HepG2 (cell line): ENCODE data around the gene MTX1. TPM values are rescaled to one million over a fixed set of nuclear protein-coding genes. Genes with fewer than 3 reads are reported as not detected.
"Not testable (repeated sequence)": the region's sequence is repeated elsewhere in the genome, so short reads cannot be mapped to it uniquely, and the experiment has no call there.

Experiments used
- ATAC-seq: fragments of 200-7000 bp; cut with Tn5 transposase; 3 replicates; pipeline ENCODE4 v1.9.1; 2020; ENCODE audit warnings: mild to moderate bottlenecking, moderate library complexity
- BruUV-seq: library from RNA; stranded (reverse); fragments of 400-500 nt; replicated peaks from 2 replicates; lab custom pipeline; 2021; lab: Mats Ljungman, UMichigan
- CTCF ChIA-PET: fragments of 300-600 bp; formaldehyde crosslinking; extraction: SDS; loops from one replicate; lab custom pipeline; 2021; ENCODE audit warnings: low total read pairs, inconsistent platforms, low intra/inter-chr PET ratio; lab: Yijun Ruan, JAX
- POLR2A ChIA-PET: fragments of 350-600 bp; sonication (Branson Sonifier 250); formaldehyde crosslinking; loops from one replicate; lab custom pipeline; 2020; ENCODE audit warnings: antibody characterized with exemption, inconsistent platforms; lab: Yijun Ruan, JAX
- DNase-seq: peaks from one replicate; pipeline ENCODE4 v3.0.0-alpha.2; 2015; ENCODE audit warnings: low spot score
- FAIRE-seq: peaks from 3 replicates; lab custom pipeline; 2011; peaks lifted over from hg19 to GRCh38; lab: Jason Lieb, UNC
- H2AFZ ChIP-seq: one replicate; pipeline ENCODE4 v1.6.1; 2011; ENCODE audit warnings: low read length, inconsistent platforms
- H3K27ac ChIP-seq: fragments of 300-600 bp; 3 replicates; pipeline ENCODE4 v1.8.0; 2011; ENCODE audit warnings: mixed run types, mild to moderate bottlenecking, mixed read lengths, low read length, inconsistent platforms; ENCODE audit not compliant: insufficient read depth; ENCODE audit errors: extremely low read length
- H3K27me3 ChIP-seq, 2 experiments: fragments of 200-600 bp in 1 of 2; 2 replicates in 1 of 2; 3 replicates in 1 of 2; pipeline versions ENCODE4 v1.6.0 to v1.8.0; 2011; ENCODE audit warnings: low read length in 2 of 2, mild to moderate bottlenecking in 2 of 2, moderate library complexity in 2 of 2, inconsistent platforms in 1 of 2; ENCODE audit not compliant: insufficient read depth in 2 of 2, control insufficient read depth in 1 of 2
- H3K36me3 ChIP-seq, 2 experiments: fragments of 200-600 bp in 1 of 2; replicated peaks in 1 of 2; 2 replicates in 1 of 2; 3 replicates in 1 of 2; pipeline versions ENCODE4 v1.5.1 to v1.8.0; 2011; ENCODE audit warnings: low read length in 2 of 2, inconsistent platforms in 1 of 2; ENCODE audit not compliant: insufficient read depth in 2 of 2, control insufficient read depth in 1 of 2
- H3K4me1 ChIP-seq: 2 replicates; pipeline ENCODE4 v1.5.1; 2012; ENCODE audit warnings: low read length, inconsistent platforms; ENCODE audit not compliant: insufficient read depth
- H3K4me2 ChIP-seq: 2 replicates; pipeline ENCODE4 v1.6.0; 2011; ENCODE audit warnings: low read depth, low read length, inconsistent platforms
- H3K4me3 ChIP-seq, 3 experiments: fragments of 200-600 bp in 1 of 3; sonication (generic), shearing (Covaris generic) in 1 of 3; replicated peaks in 1 of 3; 2 replicates each; pipeline ENCODE4 v1.5.1; 2011 to 2016; ENCODE audit warnings: low read length in 3 of 3, inconsistent platforms in 2 of 3, low read depth in 2 of 3, mild to moderate bottlenecking in 2 of 3, control low read depth in 1 of 3, mixed read lengths in 1 of 3; ENCODE audit not compliant: insufficient read depth in 1 of 3
- H3K79me2 ChIP-seq: one replicate; pipeline ENCODE4 v1.6.1; 2011; ENCODE audit warnings: low read length, inconsistent platforms; ENCODE audit not compliant: insufficient read depth
- H3K9ac ChIP-seq: 2 replicates; pipeline ENCODE4 v1.6.0; 2011; ENCODE audit warnings: mild to moderate bottlenecking, low read depth, low read length, inconsistent platforms; ENCODE audit not compliant: insufficient read depth
- H3K9me3 ChIP-seq: 2 replicates; pipeline ENCODE4 v1.5.1; 2012; ENCODE audit warnings: mild to moderate bottlenecking, low read length
- H4K20me1 ChIP-seq: 2 replicates; pipeline ENCODE4 v1.6.0; 2011; ENCODE audit warnings: inconsistent platforms, mild to moderate bottlenecking, low read length, moderate library complexity; ENCODE audit not compliant: insufficient read depth
- BCL3 ChIP-seq: sonication (generic); formaldehyde crosslinking; IDR thresholded peaks from 2 replicates; pipeline ENCODE4 v1.5.1; 2020; ENCODE audit warnings: mild to moderate bottlenecking, missing genetic modification reagents, moderate library complexity
- DNMT1 ChIP-seq: sonication (generic); formaldehyde crosslinking; IDR thresholded peaks from 2 replicates; pipeline ENCODE4 v1.5.1; 2020; ENCODE audit warnings: mild to moderate bottlenecking, missing genetic modification reagents
- EP300 ChIP-seq, 3 experiments: sonication (generic) in 1 of 3; formaldehyde crosslinking in 1 of 3; IDR thresholded peaks; 2 replicates each; pipeline versions ENCODE4 v1.5.1 to v1.6.1; 2011 to 2020; ENCODE audit warnings: low read depth in 2 of 3, low read length in 2 of 3, borderline replicate concordance in 1 of 3, improper control_type of control experiment in 1 of 3, mild to moderate bottlenecking in 1 of 3, missing genetic modification reagents in 1 of 3, moderate library complexity in 1 of 3
- FOXJ3 ChIP-seq: sonication (generic); formaldehyde crosslinking; IDR thresholded peaks from 2 replicates; pipeline ENCODE4 v1.4.0; 2020; ENCODE audit warnings: missing genetic modification reagents, mild to moderate bottlenecking, borderline replicate concordance
- IRF1 ChIP-seq: sonication (generic); formaldehyde crosslinking; IDR thresholded peaks from 2 replicates; pipeline ENCODE4 v1.4.0; 2020; ENCODE audit warnings: low read depth, mild to moderate bottlenecking, missing genetic modification reagents
- NFATC3 ChIP-seq: sonication (generic); formaldehyde crosslinking; IDR thresholded peaks from 2 replicates; pipeline ENCODE4 v1.5.1; 2020; ENCODE audit warnings: mild to moderate bottlenecking, missing genetic modification reagents
- YY1 ChIP-seq: IDR thresholded peaks from 2 replicates; pipeline ENCODE4 v1.6.1; 2011; ENCODE audit warnings: low read length, low read depth, moderate library complexity, mild to moderate bottlenecking; ENCODE audit not compliant: insufficient read depth, insufficient replicate concordance
- ZBTB38 ChIP-seq: sonication (generic); formaldehyde crosslinking; IDR thresholded peaks from 2 replicates; pipeline ENCODE4 v1.5.1; 2020; ENCODE audit warnings: mild to moderate bottlenecking, missing genetic modification reagents
- ZNF34 ChIP-seq: sonication (generic); formaldehyde crosslinking; IDR thresholded peaks from 2 replicates; pipeline ENCODE4 v1.4.0; 2020; ENCODE audit warnings: mild to moderate bottlenecking, missing genetic modification reagents, borderline replicate concordance
- ZNF44 ChIP-seq: sonication (generic); formaldehyde crosslinking; IDR thresholded peaks from 2 replicates; pipeline ENCODE4 v1.5.1; 2020; ENCODE audit warnings: mild to moderate bottlenecking, missing genetic modification reagents
- ZNF792 ChIP-seq: IDR thresholded peaks from 2 replicates; pipeline ENCODE4 v1.6.1; 2016
- ZSCAN25 ChIP-seq: sonication (generic); formaldehyde crosslinking; IDR thresholded peaks from 2 replicates; pipeline ENCODE4 v1.8.0; 2022; ENCODE audit warnings: mild to moderate bottlenecking, missing genetic modification reagents
- ZSCAN9 ChIP-seq: IDR thresholded peaks from 2 replicates; pipeline ENCODE4 v1.6.1; 2016; ENCODE audit warnings: borderline replicate concordance
- WGBS: methylation state at CpG from one replicate; pipeline ENCODE4 v1.1.6; 2017; ENCODE audit warnings: low lambda C conversion rate; 5-methylcytosine and 5-hydroxymethylcytosine counted together
- in situ Hi-C: cut with HindIII; loops from 2 replicates; pipeline ENCODE4 v1.10.0; 2017; ENCODE audit warnings: low pct_unique_long_range_greater_than_20kb; ENCODE audit not compliant: extremely low pct_ligation_motif_present
- intact Hi-C: fragments of 100-400 bp; cut with micrococcal nuclease; formaldehyde crosslinking; loops from one replicate; pipeline ENCODE4 v1.10.0; 2022; ENCODE audit not compliant: unreplicated experiment
- polyA plus RNA-seq, 8 experiments: library from polyadenylated mRNA; depleted of rRNA in 3 of 8; stranded (reverse) in 7 of 8; unstranded in 1 of 8; fragments of >200 nt; fragmentation: Illumina TruSeq in 4 of 8; extraction: Trizol in 4 of 8; gene quantifications; 2 replicates each; pipeline versions ENCODE4 v1.2.1 to v1.2.3, GENCODE V29; 2011 to 2016; ENCODE audit warnings: low read depth in 4 of 8, missing spikeins in 1 of 8, mixed read lengths in 1 of 8; ENCODE audit not compliant: insufficient read depth in 1 of 8
- total RNA-seq, 5 experiments: library from RNA; depleted of rRNA; stranded (reverse); fragments of >200 nt; fragmentation: Illumina TruSeq; extraction: Trizol; gene quantifications; 2 replicates each; pipeline ENCODE4 v1.2.3, GENCODE V29; 2016; ENCODE audit warnings: low read depth in 1 of 5

MTX1 gene
- total and polyA plus RNA-seq, 2 of the 13 experiments (the other 11 are each of a cell fraction or from before 2014, with no cell fraction given): 64.5 to 72.6 TPM

GRCh38 chr1:155228096-155228427 lies 19.6 kb downstream of the MTX1 start:
- no TSS peak for BruUV-seq
- CTCF ChIA-PET: no interaction called here
- H3K27ac ChIP-seq: peak overlapping the region; percentile 26
- peaks cover 32% of the 10 kb centered on the region for H3K4me1 ChIP-seq
- TF ChIP-seq ZBTB38 (CRISPR knock-in tag) (0 out of 2 replicates have a peak, but pooled peaks have one; percentile 5), ZSCAN25 (CRISPR knock-in tag) (0 out of 2 replicates have a peak, but pooled peaks have one; percentile 50), NFATC3 (0 out of 2 replicates have a peak, but pooled peaks have one; percentile 10), DNMT1 (CRISPR knock-in tag) (0 out of 2 replicates have a peak, but pooled peaks have one; percentile 10), IRF1 (no peak), ZNF792 (no peak), ZNF34 (CRISPR knock-in tag) (no peak), BCL3 (CRISPR knock-in tag) (0 out of 2 replicates have a peak, but pooled peaks have one; percentile 25), ZSCAN9 (CRISPR knock-in tag) (no peak), ZNF44 (CRISPR knock-in tag) (0 out of 2 replicates have a peak, but pooled peaks have one; percentile 15), FOXJ3 (CRISPR knock-in tag) (no peak), EP300 (IDR thresholded peaks at IDR 0.05; ENCODE audit: low read depth in 2 of 2, low read length in 2 of 2) (no peak), EP300 (CRISPR knock-in tag; IDR thresholded peaks at IDR 0.05; ENCODE audit: borderline replicate concordance) (0 out of 2 replicates have a peak, but pooled peaks have one; percentile 37), YY1 (no peak)
- TF ChIP-seq, all 625 proteins: peak for 7
- intact Hi-C loops (no loop called here), in situ Hi-C loops (no loop called here)
- H3K9me3 ChIP-seq: no peaks in the 10 kb centered on the region
- H3K36me3 ChIP-seq: no peaks in the 10 kb centered on the region
- no peak overlapping the region for H3K4me3 ChIP-seq
- H3K27me3 ChIP-seq: no peaks in the 10 kb centered on the region
- no peak for ATAC-seq
- no peak overlapping the region; the same call in 1 of the 2 replicates for H3K9ac ChIP-seq
- H2AFZ ChIP-seq: peak overlapping the region; percentile 56
- H3K79me2 ChIP-seq: no peaks in the 10 kb centered on the region
- peak overlapping the region; percentile 52 for H3K4me2 ChIP-seq
- no peaks in the 10 kb centered on the region for H4K20me1 ChIP-seq
- no peak for FAIRE-seq
- WGBS: 97% methylated on average over 9 of the region's 9 CpGs
- POLR2A ChIA-PET: interaction anchor here (1.8 kb wide), 1 partner anchor 45 kb away, joined by 10 read pairs; the partner anchor contains the start of gene CLK2
- no peak for DNase-seq

- in situ Hi-C loops, CTCF ChIA-PET, H3K79me2 ChIP-seq, H3K4me3 ChIP-seq, H4K20me1 ChIP-seq, BruUV-seq, DNase-seq, H3K36me3 ChIP-seq, FAIRE-seq, ATAC-seq, H3K4me2 ChIP-seq, H3K27me3 ChIP-seq, H3K27ac ChIP-seq, POLR2A ChIA-PET, intact Hi-C loops, H3K9me3 ChIP-seq, H3K9ac ChIP-seq, H2AFZ ChIP-seq: not testable (repeated sequence)
- H3K4me1 ChIP-seq: peaks cover 22% of the 10 kb centered on the region
- 37% methylated on average over 2 of the region's 3 CpGs for WGBS
Observed at GRCh38 chr1:155231302-155231701, 22.8 kb downstream of the MTX1 start.
